ENCODE data around the gene OR52B6. TPM values are rescaled to one million over a fixed set of nuclear protein-coding genes. Genes with fewer than 3 reads are reported as not detected.

The OR52B6 gene
- total RNA-seq, 1 donor from 2014 or later: not detected

Other genes with a start within 250 kb of the OR52B6 start
- gene OR51B5, start 237.4 kb upstream of the OR52B6 start, total RNA-seq: not detected in 2 replicates
- not detected in 2 replicates for gene OR51B6, start 229.4 kb upstream of the OR52B6 start, total RNA-seq
- gene OR51M1, start 197.1 kb upstream of the OR52B6 start, total RNA-seq: not detected in 2 replicates
- gene OR51Q1, start 158.8 kb upstream of the OR52B6 start, total RNA-seq: not detected in 2 replicates
- gene OR51I1, start 139.4 kb upstream of the OR52B6 start, total RNA-seq: not detected in 2 replicates
- not detected in 2 replicates for gene OR51I2, start 131.6 kb upstream of the OR52B6 start, total RNA-seq
- gene OR52D1, start 92.2 kb upstream of the OR52B6 start, total RNA-seq: not detected in 2 replicates
- gene UBQLN3, start 70.9 kb upstream of the OR52B6 start, total RNA-seq: not detected in 2 replicates
- gene UBQLNL, start 64.2 kb upstream of the OR52B6 start, total RNA-seq: 0.04 TPM in 1 of 2 replicates, not detected in the other
- not detected in 2 replicates for gene OR52H1, start 32.3 kb upstream of the OR52B6 start, total RNA-seq
- gene TRIM6, start 15.8 kb downstream of the OR52B6 start, total RNA-seq: 2.0 TPM in 2 replicates
- gene TRIM34, start 44.1 kb downstream of the OR52B6 start, total RNA-seq: 11.3 and 12.9 TPM in 2 replicates
- 56.6 and 77.9 TPM in 2 replicates for gene TRIM5, start 104.2 kb downstream of the OR52B6 start, total RNA-seq
- 116 and 129 TPM in 2 replicates for gene TRIM22, start 108.9 kb downstream of the OR52B6 start, total RNA-seq
- not detected in 2 replicates for gene OR56B1, start 155.6 kb downstream of the OR52B6 start, total RNA-seq
- gene OR52N4, start 173.4 kb downstream of the OR52B6 start, total RNA-seq: not detected in 2 replicates
- not detected in 2 replicates for gene OR52N5, start 202.5 kb downstream of the OR52B6 start, total RNA-seq
- gene OR52N1, start 210.4 kb downstream of the OR52B6 start, total RNA-seq: not detected in 2 replicates
- gene OR52N2, start 228.0 kb downstream of the OR52B6 start, total RNA-seq: not detected in 2 replicates

Measured in pulmonary artery endothelial cell (primary cell).